ENCODE results near the gene COPS6.
"Not testable (repeated sequence)": the region's sequence is repeated elsewhere in the genome, so short reads cannot be mapped to it uniquely, and the experiment has no call there.

Gene COPS6

DNA sequence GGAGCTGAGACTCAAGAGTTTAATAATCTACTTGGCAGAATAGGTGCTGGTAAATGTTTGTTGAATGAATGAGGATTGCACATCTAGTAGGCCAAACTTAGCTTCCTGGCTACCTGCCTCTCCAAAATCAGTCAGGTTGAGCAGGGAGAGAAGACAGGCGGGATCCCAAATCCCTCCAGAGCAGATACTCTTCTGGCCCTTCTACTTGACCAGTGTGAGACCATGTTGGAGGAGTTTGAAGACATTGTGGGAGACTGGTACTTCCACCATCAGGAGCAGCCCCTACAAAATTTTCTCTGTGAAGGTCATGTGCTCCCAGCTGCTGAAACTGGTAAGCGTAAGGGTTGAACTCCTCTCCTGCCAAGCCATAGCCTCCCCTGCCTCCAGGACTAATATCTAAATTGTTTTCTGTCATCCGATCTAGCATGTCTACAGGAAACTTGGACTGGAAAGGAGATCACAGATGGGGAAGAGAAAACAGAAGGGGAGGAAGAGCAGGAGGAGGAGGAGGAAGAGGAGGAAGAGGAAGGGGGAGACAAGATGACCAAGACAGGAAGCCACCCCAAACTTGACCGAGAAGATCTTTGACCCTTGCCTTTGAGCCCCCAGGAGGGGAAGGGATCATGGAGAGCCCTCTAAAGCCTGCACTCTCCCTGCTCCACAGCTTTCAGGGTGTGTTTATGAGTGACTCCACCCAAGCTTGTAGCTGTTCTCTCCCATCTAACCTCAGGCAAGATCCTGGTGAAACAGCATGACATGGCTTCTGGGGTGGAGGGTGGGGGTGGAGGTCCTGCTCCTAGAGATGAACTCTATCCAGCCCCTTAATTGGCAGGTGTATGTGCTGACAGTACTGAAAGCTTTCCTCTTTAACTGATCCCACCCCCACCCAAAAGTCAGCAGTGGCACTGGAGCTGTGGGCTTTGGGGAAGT lies 35.8 kb downstream of the COPS6 start:
- peak overlapping the region; percentile 36 to 100 (median 77) for H3K27ac Mint-ChIP-seq
- no peaks in the 10 kb centered on the region for H3K27me3 Mint-ChIP-seq (ENCODE audit: low read depth)
- no peaks in the 10 kb centered on the region for H3K9me3 Mint-ChIP-seq
- TF ChIP-seq, protein P1, sequence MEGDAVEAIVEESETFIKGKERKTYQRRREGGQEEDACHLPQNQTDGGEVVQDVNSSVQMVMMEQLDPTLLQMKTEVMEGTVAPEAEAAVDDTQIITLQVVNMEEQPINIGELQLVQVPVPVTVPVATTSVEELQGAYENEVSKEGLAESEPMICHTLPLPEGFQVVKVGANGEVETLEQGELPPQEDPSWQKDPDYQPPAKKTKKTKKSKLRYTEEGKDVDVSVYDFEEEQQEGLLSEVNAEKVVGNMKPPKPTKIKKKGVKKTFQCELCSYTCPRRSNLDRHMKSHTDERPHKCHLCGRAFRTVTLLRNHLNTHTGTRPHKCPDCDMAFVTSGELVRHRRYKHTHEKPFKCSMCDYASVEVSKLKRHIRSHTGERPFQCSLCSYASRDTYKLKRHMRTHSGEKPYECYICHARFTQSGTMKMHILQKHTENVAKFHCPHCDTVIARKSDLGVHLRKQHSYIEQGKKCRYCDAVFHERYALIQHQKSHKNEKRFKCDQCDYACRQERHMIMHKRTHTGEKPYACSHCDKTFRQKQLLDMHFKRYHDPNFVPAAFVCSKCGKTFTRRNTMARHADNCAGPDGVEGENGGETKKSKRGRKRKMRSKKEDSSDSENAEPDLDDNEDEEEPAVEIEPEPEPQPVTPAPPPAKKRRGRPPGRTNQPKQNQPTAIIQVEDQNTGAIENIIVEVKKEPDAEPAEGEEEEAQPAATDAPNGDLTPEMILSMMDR (IDR thresholded peaks at IDR 0.05; ENCODE audit: unreplicated experiment in 3 of 3): no peak
- peaks cover 25% of the 10 kb centered on the region for H3K4me1 Mint-ChIP-seq
- peak overlapping the region; percentile 97 to 99 (median 97) for H3K4me3 Mint-ChIP-seq
- peaks cover 10% of the 10 kb centered on the region for H3K36me3 Mint-ChIP-seq (ENCODE audit: low read depth)

DNA sequence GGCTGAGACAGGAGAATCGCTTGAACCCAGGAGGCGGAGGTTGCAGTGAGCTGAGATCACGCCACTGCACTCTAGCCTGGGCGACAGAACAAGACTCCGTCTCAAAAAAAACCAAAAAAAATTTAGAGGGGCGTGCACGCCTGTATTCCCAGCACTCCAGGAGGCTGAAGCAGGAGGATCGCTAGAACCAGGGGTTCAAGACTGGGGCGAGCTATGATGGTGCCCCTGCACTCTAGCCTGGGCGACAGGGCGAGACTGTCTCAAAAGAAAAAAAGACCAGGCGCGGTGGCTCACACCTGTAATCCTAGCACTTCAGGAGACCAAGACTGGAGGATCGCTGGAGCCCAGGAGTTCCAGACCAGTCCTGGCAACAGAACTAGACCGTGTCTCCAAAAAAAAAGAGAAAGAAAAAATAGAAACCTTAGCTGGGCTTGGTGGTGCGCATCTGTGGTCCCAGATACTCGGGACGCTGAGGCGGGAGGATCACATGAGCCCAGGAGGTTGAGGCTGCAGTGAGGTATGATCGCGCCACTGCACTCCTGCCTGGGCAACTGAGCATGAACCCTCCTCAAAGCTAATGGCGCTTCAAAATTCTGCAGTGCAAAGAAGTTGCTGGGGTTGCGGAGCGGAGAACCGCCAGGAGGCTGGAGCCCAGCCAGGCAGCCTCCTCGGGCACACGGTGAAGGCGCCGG lies 37.6 kb downstream of the COPS6 start:
- H3K9me3 Mint-ChIP-seq: no peaks in the 10 kb centered on the region
- H3K27me3 Mint-ChIP-seq (ENCODE audit: low read depth): no peaks in the 10 kb centered on the region
- H3K36me3 Mint-ChIP-seq (ENCODE audit: low read depth): peaks cover 10% of the 10 kb centered on the region
- TF ChIP-seq, protein P1 (IDR thresholded peaks at IDR 0.05; ENCODE audit: unreplicated experiment in 3 of 3): no peak
- peaks cover 12% of the 10 kb centered on the region for H3K4me1 Mint-ChIP-seq
- peak overlapping the region; percentile 97 to 99 (median 97) for H3K4me3 Mint-ChIP-seq
- H3K27ac Mint-ChIP-seq: peak overlapping the region; percentile 100

DNA sequence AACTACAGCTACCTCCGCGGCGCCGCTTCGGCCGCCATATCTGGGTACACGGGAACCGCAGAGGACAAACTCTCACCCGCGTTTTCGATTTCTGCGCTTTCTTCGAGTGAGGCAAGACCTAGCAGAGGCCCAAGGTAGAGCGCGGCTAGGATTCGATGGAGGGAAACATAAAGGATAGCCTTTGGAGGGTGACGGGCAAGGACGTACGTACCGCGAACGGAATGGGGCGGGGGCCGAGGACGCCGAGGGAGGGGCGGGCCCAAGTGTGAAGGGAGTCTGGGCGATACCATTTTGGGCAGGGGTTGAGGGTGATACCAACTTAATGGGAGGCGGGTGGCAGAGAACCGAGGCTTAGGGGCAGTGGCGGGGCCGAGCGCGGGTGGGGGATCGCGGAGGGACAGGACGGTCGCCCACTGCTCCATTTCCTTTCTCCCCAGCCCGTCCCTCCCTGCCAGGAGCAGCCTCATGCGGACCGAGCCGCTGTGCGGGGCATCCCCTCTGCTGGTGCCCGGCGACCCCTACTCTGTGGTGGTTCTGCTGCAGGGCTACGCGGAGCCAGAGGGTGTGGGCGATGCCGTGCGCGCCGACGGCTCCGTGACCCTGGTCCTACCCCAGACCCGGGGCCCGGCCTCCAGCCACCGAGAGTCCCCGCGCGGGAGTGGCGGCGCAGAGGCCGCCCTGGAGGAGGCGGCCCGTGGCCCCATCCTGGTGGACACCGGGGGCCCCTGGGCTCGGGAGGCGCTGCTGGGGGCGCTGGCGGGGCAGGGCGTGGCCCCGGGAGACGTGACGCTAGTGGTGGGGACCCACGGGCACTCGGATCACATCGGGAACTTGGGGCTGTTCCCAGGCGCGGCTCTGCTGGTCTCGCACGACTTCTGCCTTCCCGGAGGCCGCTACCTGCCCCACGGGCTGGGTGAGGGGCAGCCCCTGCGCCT lies 38.4 kb downstream of the COPS6 start, which contains the start of gene MBLAC1:
Gene MBLAC1 (plus strand): TSS at position 37 of the 935 bp plus-strand sequence. CDS start 429 bp downstream, at position 466.
- peak within 1 kb of the TSS; percentile 100 for H3K27ac Mint-ChIP-seq
- H3K9me3 Mint-ChIP-seq: no peaks in the 10 kb centered on the region
- H3K27me3 Mint-ChIP-seq (ENCODE audit: low read depth): no peaks in the 10 kb centered on the region
- peaks cover 12% of the 10 kb centered on the region for H3K4me1 Mint-ChIP-seq
- peaks cover 10% of the 10 kb centered on the region for H3K36me3 Mint-ChIP-seq (ENCODE audit: low read depth)
- TF ChIP-seq, protein P1 (IDR thresholded peaks at IDR 0.05; ENCODE audit: unreplicated experiment in 3 of 3): no peak
- H3K4me3 Mint-ChIP-seq: peak within 1 kb of the TSS; percentile 97 to 99 (median 97)

DNA sequence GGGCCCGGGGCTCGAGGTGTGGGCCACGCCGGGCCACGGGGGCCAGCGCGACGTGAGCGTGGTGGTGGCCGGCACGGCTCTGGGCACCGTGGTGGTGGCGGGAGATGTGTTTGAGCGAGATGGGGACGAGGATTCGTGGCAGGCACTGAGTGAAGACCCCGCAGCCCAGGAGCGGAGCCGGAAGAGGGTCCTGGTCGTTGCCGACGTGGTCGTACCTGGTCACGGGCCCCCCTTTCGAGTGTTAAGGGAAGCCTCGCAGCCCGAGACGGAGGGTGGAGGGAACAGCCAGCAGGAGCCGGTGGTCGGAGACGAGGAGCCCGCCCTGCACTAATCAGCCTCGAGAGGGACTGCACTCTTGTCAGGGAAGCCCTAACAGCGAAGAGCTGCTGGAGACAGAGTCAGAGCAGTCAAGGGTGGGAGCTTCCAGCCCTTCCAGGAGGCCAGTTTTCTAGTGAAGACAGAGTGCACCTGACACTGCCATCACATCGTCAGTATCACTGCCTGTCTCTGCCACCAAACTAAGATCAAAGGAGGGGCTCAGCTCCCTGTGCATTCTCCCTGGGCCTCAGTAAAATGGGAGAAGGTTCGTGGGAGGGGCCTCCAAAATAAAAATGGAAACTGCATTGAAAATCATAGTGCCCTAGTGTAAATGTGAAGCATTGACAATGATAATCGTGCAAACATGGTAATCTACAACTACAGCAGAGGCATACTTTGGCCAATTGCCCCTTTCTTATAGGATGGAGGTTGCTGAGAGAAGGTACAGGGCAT lies 39.3 kb downstream of the COPS6 start:
- Mint-ChIP-seq H3K4me3 (peak overlapping the region; percentile 85 to 97 (median 87)), H3K9me3 (no peaks in the 10 kb centered on the region), H3K36me3 (ENCODE audit: low read depth) (peaks cover 6% of the 10 kb centered on the region), H3K4me1 (peaks cover 17% of the 10 kb centered on the region), H3K27ac (peak overlapping the region; percentile 80 to 92 (median 88)), H3K27me3 (ENCODE audit: low read depth) (no peaks in the 10 kb centered on the region)
- TF ChIP-seq, protein P1 (IDR thresholded peaks at IDR 0.05; ENCODE audit: unreplicated experiment in 3 of 3): no peak

DNA sequence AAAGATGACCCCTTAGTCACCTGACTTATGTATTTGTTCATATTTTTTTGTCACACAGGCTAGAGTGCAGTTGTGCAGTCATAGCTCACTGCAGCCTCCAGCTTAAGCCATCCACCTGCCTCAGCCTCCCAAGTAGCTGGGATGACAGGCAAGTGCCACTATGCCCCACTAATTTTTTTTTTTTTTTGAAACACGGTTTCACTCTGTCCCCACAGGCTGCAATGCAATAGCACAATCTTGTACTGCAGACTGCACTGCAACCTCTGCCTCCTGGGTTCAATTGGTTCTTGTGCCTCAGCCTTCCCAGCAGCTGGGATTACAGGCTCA lies 39.8 kb downstream of the COPS6 start:
- Mint-ChIP-seq H3K4me1 (peaks cover 17% of the 10 kb centered on the region), H3K9me3 (no peaks in the 10 kb centered on the region), H3K27me3 (ENCODE audit: low read depth) (no peaks in the 10 kb centered on the region), H3K4me3 (peak overlapping the region; percentile 85 to 97 (median 87)), H3K27ac (peak overlapping the region; percentile 80 to 92 (median 88)), H3K36me3 (ENCODE audit: low read depth) (peaks cover 6% of the 10 kb centered on the region)
- TF ChIP-seq, protein P1 (IDR thresholded peaks at IDR 0.05; ENCODE audit: unreplicated experiment in 3 of 3): no peak

DNA sequence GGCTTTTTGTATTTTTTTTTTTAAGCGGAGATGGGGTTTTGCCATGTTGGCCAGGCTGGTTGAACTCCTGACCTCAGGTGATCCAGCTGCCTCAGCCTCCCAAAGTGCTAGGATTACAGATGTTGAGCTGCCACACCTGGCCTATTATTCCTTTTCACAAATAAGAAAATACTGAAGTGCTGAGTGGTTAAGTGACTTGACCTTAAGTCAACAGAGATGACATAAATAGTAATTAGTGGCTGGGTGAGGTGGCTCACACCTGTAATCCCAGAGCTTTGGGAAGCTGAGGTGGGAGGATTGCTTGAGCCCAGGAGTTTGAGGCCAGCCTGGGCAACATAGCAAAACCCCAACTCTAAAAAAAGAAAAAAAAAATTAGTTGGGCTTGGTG lies 41.4 kb downstream of the COPS6 start:
- peaks cover 17% of the 10 kb centered on the region for H3K4me1 Mint-ChIP-seq
- H3K27ac Mint-ChIP-seq; H3K9me3 Mint-ChIP-seq; H3K27me3 Mint-ChIP-seq (ENCODE audit: low read depth); H3K36me3 Mint-ChIP-seq (ENCODE audit: low read depth); H3K4me3 Mint-ChIP-seq: not testable (repeated sequence)
